Esophagus squamous epithelium (tissue), 4 donors: ENCODE data around the gene BASP1.

Experiments
- POLR2A ChIP-seq, 4 donors: fragments of 450-650 bp; IDR thresholded peaks; one replicate each; pipeline ENCODE4 v1.6.1; 2017; ENCODE audit warnings: antibody characterized with exemption in 4 of 4, mild to moderate bottlenecking in 4 of 4, moderate library complexity in 3 of 4
- TF ChIP-seq, protein P1 (sequence below), 6 experiments: fragments of 450-650 bp in 4 of 6; fragments of 200-600 bp in 2 of 6; sonication (generic) in 2 of 6; IDR thresholded peaks; one replicate each; pipeline ENCODE4 v1.5.1; 2016 to 2019; ENCODE audit warnings: antibody characterized with exemption in 6 of 6, mild to moderate bottlenecking in 4 of 6, moderate library complexity in 4 of 6

GRCh38 chr5:17206021-17206420, 11.4 kb upstream of the BASP1 start:
- TF ChIP-seq, protein P1, sequence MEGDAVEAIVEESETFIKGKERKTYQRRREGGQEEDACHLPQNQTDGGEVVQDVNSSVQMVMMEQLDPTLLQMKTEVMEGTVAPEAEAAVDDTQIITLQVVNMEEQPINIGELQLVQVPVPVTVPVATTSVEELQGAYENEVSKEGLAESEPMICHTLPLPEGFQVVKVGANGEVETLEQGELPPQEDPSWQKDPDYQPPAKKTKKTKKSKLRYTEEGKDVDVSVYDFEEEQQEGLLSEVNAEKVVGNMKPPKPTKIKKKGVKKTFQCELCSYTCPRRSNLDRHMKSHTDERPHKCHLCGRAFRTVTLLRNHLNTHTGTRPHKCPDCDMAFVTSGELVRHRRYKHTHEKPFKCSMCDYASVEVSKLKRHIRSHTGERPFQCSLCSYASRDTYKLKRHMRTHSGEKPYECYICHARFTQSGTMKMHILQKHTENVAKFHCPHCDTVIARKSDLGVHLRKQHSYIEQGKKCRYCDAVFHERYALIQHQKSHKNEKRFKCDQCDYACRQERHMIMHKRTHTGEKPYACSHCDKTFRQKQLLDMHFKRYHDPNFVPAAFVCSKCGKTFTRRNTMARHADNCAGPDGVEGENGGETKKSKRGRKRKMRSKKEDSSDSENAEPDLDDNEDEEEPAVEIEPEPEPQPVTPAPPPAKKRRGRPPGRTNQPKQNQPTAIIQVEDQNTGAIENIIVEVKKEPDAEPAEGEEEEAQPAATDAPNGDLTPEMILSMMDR (IDR thresholded peaks at IDR 0.05) = no peak
- no peak for TF ChIP-seq POLR2A (IDR thresholded peaks at IDR 0.05)
